ENCODE measurements around the gene CPXM1.

CPXM1 gene

DNA sequence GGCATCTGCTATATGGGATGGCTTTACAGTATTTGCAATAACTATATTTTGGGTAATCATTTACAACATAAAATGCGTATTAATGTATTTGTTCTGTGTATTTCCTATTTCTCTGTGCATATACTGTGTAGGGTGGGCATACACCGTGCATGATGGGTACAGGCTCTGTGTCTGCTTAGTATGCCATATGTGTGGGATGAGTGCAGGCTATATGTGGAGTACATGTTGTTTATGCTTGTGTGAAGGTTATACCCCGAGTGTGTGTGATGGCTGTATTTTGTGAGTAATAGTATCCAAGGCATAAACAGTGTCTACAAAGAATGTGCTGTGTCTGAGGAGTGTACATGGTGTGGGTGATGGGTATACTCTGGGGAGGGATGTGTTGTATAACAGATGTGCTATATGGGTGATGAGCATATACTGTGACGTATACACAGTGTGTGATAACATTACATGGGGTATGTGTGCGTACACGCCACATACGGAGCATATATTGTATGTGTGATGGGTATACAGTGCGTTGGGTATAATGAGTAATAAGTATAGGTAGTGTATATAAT lies 52.7 kb downstream of the CPXM1 start:
- DNase-seq = no peak

- no peak for DNase-seq
Observed at GRCh38 chr20:2746636-2747265, 53.7 kb downstream of the CPXM1 start.

GRCh38 chr20:2745936-2746635 lies 54.3 kb downstream of the CPXM1 start:
- no peak for DNase-seq

DNA sequence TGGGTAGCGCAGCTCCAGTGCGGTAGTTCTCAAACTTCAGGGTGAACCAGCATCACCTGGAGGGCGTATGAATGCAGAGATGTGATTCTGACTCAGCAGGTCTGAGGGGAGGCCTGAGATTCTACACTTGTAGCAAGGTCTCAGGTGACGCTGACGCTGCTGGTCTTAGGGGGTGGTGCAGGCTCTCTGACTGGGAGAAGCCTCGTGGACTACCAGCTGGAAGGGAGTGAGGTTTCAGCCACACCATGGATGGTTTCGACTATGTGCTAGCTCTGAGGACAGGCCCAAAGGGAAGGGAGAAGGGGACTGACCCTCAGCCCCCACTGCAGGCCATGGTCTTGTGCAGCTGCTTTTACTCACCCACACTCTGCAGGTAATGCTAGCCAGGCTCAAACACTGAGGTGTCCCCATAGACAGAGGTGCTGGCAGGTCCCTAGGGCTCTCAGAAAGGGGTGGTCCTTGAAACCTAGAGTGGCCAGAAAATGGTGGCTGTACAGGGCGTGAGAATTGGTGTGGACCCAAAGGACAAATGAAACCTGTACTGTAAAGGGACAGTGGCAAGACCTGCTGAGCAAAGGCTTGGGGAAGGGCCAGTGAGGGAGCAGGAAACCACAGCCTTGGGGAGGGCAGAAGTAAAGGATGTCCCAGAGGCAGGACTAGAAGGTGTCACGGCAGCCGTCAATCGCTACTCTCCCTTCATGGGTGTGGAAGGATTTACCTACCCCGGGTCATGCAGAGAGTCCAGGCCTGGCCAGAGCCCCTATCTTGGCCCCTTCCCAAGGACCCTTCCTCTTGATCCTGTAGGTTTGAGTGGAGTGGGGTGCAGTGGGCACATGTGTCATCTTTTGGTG lies 55.1 kb downstream of the CPXM1 start:
- DNase-seq = no peak
